Activated T-helper 1 cell treated with anti-CD3 and anti-CD28 coated beads, Interleukin-12 subunit alpha, Interleukin-12 subunit beta, Interleukin-2, Interleukin-4 antibody, amounts not matched to agents 30 ng/mL and 10 ng/mL and 1 ng/mL, durations not matched to agents 14 hours and 24 hours and 36 hours (primary cell): ENCODE measurements around the gene AQP1. TPM values are rescaled to one million over a fixed set of nuclear protein-coding genes. Genes with fewer than 3 reads are reported as not detected.

Experiments used
- DNase-seq: peaks from one replicate; pipeline ENCODE4 v3.0.0; 2021; ENCODE audit warnings: low spot score
- H3K27ac Mint-ChIP-seq: one replicate; pipeline ENCODE4 v1.8.0; 2021; ENCODE audit warnings: mild to moderate bottlenecking, mixed read lengths
- H3K27me3 Mint-ChIP-seq: one replicate; pipeline ENCODE4 v1.8.0; 2022; ENCODE audit warnings: mild to moderate bottlenecking, moderate library complexity, mixed read lengths; ENCODE audit not compliant: insufficient read depth
- H3K36me3 Mint-ChIP-seq: one replicate; pipeline ENCODE4 v1.8.0; 2021; ENCODE audit warnings: low read depth, mixed read lengths
- H3K4me1 Mint-ChIP-seq: one replicate; pipeline ENCODE4 v1.8.0; 2021; ENCODE audit warnings: low read depth, mixed read lengths
- H3K4me3 Mint-ChIP-seq: one replicate; pipeline ENCODE4 v1.8.0; 2021; ENCODE audit warnings: mild to moderate bottlenecking, moderate library complexity, mixed read lengths
- H3K9me3 Mint-ChIP-seq: one replicate; pipeline ENCODE4 v1.8.0; 2021; ENCODE audit warnings: mixed read lengths
- intact Hi-C: fragments of 100-400 bp; cut with micrococcal nuclease; formaldehyde crosslinking; loops from one replicate; pipeline ENCODE4 v1.15.1; 2024
- total RNA-seq: library from RNA; stranded (reverse); gene quantifications from 2 replicates; pipeline ENCODE4 v1.2.3, GENCODE V29; 2022

The AQP1 gene
- total RNA-seq, 1 donor from 2014 or later, result 0.13 TPM

- no peak overlapping the region for H3K27ac Mint-ChIP-seq
- no peaks in the 10 kb centered on the region for H3K9me3 Mint-ChIP-seq
- DNase-seq, result no peak
- H3K27me3 Mint-ChIP-seq, result peaks cover 1% of the 10 kb centered on the region
- intact Hi-C loops, result no loop called here
- H3K4me1 Mint-ChIP-seq, result no peaks in the 10 kb centered on the region
- no peak overlapping the region for H3K4me3 Mint-ChIP-seq
- no peaks in the 10 kb centered on the region for H3K36me3 Mint-ChIP-seq
Measured at GRCh38 chr7:30921540-30922401, 10.1 kb downstream of the AQP1 start.

GRCh38 chr7:30922596-30922995 lies 10.9 kb downstream of the AQP1 start:
- no peaks in the 10 kb centered on the region for H3K36me3 Mint-ChIP-seq
- no peak for DNase-seq
- peaks cover 1% of the 10 kb centered on the region for H3K27me3 Mint-ChIP-seq

GRCh38 chr7:30923009-30923773 lies 11.5 kb downstream of the AQP1 start:
- H3K4me3 Mint-ChIP-seq, result no peak overlapping the region
- no peaks in the 10 kb centered on the region for H3K9me3 Mint-ChIP-seq
- H3K27ac Mint-ChIP-seq, result no peak overlapping the region
- no peak for DNase-seq
- intact Hi-C loops, result no loop called here
- no peaks in the 10 kb centered on the region for H3K27me3 Mint-ChIP-seq
- H3K4me1 Mint-ChIP-seq, result no peaks in the 10 kb centered on the region
- H3K36me3 Mint-ChIP-seq, result no peaks in the 10 kb centered on the region

More at GRCh38 chr7:30922596-30922995, 10.9 kb downstream of the AQP1 start:
- intact Hi-C loops, result no loop called here
- no peaks in the 10 kb centered on the region for H3K4me1 Mint-ChIP-seq
- no peak overlapping the region for H3K27ac Mint-ChIP-seq
- no peaks in the 10 kb centered on the region for H3K9me3 Mint-ChIP-seq
- no peak overlapping the region for H3K4me3 Mint-ChIP-seq

- H3K36me3 Mint-ChIP-seq, result no peaks in the 10 kb centered on the region
- no peak overlapping the region for H3K27ac Mint-ChIP-seq
- no peaks in the 10 kb centered on the region for H3K27me3 Mint-ChIP-seq
- no peak for DNase-seq
- H3K4me1 Mint-ChIP-seq, result no peaks in the 10 kb centered on the region
- H3K9me3 Mint-ChIP-seq, result no peaks in the 10 kb centered on the region
- intact Hi-C loops, result no loop called here
- no peak overlapping the region for H3K4me3 Mint-ChIP-seq
Measured at GRCh38 chr7:30923774-30924413, 12.2 kb downstream of the AQP1 start.

- no peak for DNase-seq
- H3K4me3 Mint-ChIP-seq, result no peak overlapping the region
- intact Hi-C loops, result no loop called here
- H3K4me1 Mint-ChIP-seq, result no peaks in the 10 kb centered on the region
- H3K27me3 Mint-ChIP-seq, result no peaks in the 10 kb centered on the region
- no peaks in the 10 kb centered on the region for H3K9me3 Mint-ChIP-seq
- H3K36me3 Mint-ChIP-seq, result no peaks in the 10 kb centered on the region
- no peak overlapping the region for H3K27ac Mint-ChIP-seq
Measured at GRCh38 chr7:30924624-30925023, 13.0 kb downstream of the AQP1 start.

GRCh38 chr7:30925117-30925516 lies 13.5 kb downstream of the AQP1 start:
- DNase-seq, result no peak
- no peaks in the 10 kb centered on the region for H3K4me1 Mint-ChIP-seq
- intact Hi-C loops, result no loop called here
- no peaks in the 10 kb centered on the region for H3K36me3 Mint-ChIP-seq
- no peaks in the 10 kb centered on the region for H3K27me3 Mint-ChIP-seq
- no peaks in the 10 kb centered on the region for H3K9me3 Mint-ChIP-seq
- no peak overlapping the region for H3K27ac Mint-ChIP-seq
- no peak overlapping the region for H3K4me3 Mint-ChIP-seq

- Mint-ChIP-seq H3K9me3 (no peaks in the 10 kb centered on the region), H3K27ac (no peak overlapping the region), H3K27me3 (no peaks in the 10 kb centered on the region), H3K36me3 (no peaks in the 10 kb centered on the region), H3K4me3 (no peak overlapping the region), H3K4me1 (no peaks in the 10 kb centered on the region)
- intact Hi-C loops, result no loop called here
- DNase-seq, result no peak
Measured at GRCh38 chr7:30925913-30926312, 14.3 kb downstream of the AQP1 start.

GRCh38 chr7:30926313-30926712 lies 14.7 kb downstream of the AQP1 start:
- Mint-ChIP-seq H3K27ac (no peak overlapping the region), H3K4me3 (no peak overlapping the region), H3K4me1 (no peaks in the 10 kb centered on the region), H3K36me3 (no peaks in the 10 kb centered on the region), H3K27me3 (no peaks in the 10 kb centered on the region), H3K9me3 (no peaks in the 10 kb centered on the region)
- intact Hi-C loops, result no loop called here
- DNase-seq, result no peak

GRCh38 chr7:30927040-30927439 lies 15.4 kb downstream of the AQP1 start:
- no peak for DNase-seq
- no peaks in the 10 kb centered on the region for H3K27me3 Mint-ChIP-seq
- no peak overlapping the region for H3K4me3 Mint-ChIP-seq
- intact Hi-C loops, result no loop called here
- H3K9me3 Mint-ChIP-seq, result no peaks in the 10 kb centered on the region
- H3K27ac Mint-ChIP-seq, result no peak overlapping the region
- no peaks in the 10 kb centered on the region for H3K36me3 Mint-ChIP-seq
- no peaks in the 10 kb centered on the region for H3K4me1 Mint-ChIP-seq

DNA sequence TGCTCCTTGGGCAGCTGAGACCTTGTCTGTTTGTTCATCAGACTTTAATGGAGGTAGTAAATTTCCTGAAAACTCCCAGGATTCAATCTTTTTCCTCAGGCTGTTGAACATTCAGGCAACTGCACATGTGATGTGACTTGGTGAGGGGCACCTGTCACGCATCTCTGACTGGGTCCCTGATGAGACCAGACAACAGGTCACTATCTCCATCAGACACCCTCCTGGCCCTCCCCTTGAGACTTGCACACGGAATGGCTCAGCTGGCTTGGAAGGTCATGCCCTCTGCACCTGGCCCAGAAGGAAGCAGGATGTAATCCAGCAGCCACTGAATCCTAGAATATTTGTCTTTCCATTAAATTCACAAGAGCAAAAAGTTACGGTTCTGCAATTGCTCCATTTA lies 15.9 kb downstream of the AQP1 start:
- intact Hi-C loops, result no loop called here
- Mint-ChIP-seq H3K9me3 (no peaks in the 10 kb centered on the region), H3K27me3 (no peaks in the 10 kb centered on the region), H3K27ac (no peak overlapping the region), H3K4me1 (no peaks in the 10 kb centered on the region), H3K4me3 (no peak overlapping the region), H3K36me3 (no peaks in the 10 kb centered on the region)
- no peak for DNase-seq

- intact Hi-C loops, result no loop called here
- Mint-ChIP-seq H3K9me3 (no peaks in the 10 kb centered on the region), H3K27ac (no peak overlapping the region), H3K4me3 (no peak overlapping the region), H3K27me3 (no peaks in the 10 kb centered on the region), H3K4me1 (no peaks in the 10 kb centered on the region), H3K36me3 (no peaks in the 10 kb centered on the region)
- DNase-seq, result no peak
Measured at GRCh38 chr7:30928254-30928872, 16.7 kb downstream of the AQP1 start.

DNA sequence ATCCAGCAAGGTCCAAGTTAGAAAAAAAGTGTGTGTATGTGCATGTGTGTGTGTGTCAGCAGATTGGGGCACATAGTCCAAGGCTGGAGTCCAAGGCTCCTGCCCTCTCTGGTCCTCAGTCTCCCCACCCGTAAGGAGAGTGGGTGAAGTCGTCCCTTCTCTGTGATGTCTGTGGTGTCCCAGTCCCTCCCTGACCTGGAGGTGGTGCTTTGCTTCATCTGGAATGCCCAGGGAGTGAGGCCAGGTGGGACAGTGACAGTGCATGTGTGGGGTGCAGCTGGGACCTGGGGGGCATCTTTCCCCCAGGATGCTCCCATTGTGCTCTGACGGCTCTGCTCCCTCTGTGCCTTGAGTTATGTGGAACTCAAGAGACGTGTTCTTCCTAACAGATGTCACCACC lies 18.0 kb downstream of the AQP1 start:
- no peaks in the 10 kb centered on the region for H3K36me3 Mint-ChIP-seq
- no peak overlapping the region for H3K4me3 Mint-ChIP-seq
- intact Hi-C loops, result no loop called here
- no peaks in the 10 kb centered on the region for H3K27me3 Mint-ChIP-seq
- no peaks in the 10 kb centered on the region for H3K9me3 Mint-ChIP-seq
- H3K4me1 Mint-ChIP-seq, result no peaks in the 10 kb centered on the region
- no peak for DNase-seq
- no peak overlapping the region for H3K27ac Mint-ChIP-seq

- no peaks in the 10 kb centered on the region for H3K27me3 Mint-ChIP-seq
- intact Hi-C loops, result no loop called here
- H3K27ac Mint-ChIP-seq, result no peak overlapping the region
- no peaks in the 10 kb centered on the region for H3K4me1 Mint-ChIP-seq
- no peaks in the 10 kb centered on the region for H3K9me3 Mint-ChIP-seq
- DNase-seq, result no peak
- H3K36me3 Mint-ChIP-seq, result no peaks in the 10 kb centered on the region
- no peak overlapping the region for H3K4me3 Mint-ChIP-seq
Measured at GRCh38 chr7:30930621-30931020, 19.0 kb downstream of the AQP1 start.
